PC-9 (cell line): ENCODE results near the gene TAB3. TPM values are rescaled to one million over a fixed set of nuclear protein-coding genes. Genes with fewer than 3 reads are reported as not detected.

Experiments used
- BruUV-seq: library from RNA; stranded (reverse); fragments of 400-500 nt; replicated peaks from 2 replicates; lab custom pipeline; 2021; lab: Mats Ljungman, UMichigan
- CTCF ChIA-PET: fragments of 300-600 bp; sonication (Branson Sonifier 250); formaldehyde crosslinking; loops from one replicate; lab custom pipeline; 2022; ENCODE audit warnings: antibody characterized with exemption; lab: Charles Lee
- POLR2A ChIA-PET: fragments of 300-600 bp; sonication (Branson Sonifier 250); formaldehyde crosslinking; loops from one replicate; lab custom pipeline; 2022; ENCODE audit warnings: antibody characterized with exemption; ENCODE audit not compliant: unreplicated experiment; lab: Charles Lee
- DNase-seq, 2 experiments: peaks; one replicate each; pipeline versions ENCODE4 v3.0.0 to v3.0.0-alpha.2; 2015 to 2022; ENCODE audit warnings: mixed read lengths in 1 of 2
- H2AFZ ChIP-seq: fragments of 200-600 bp; sonication (generic); 2 replicates; pipeline ENCODE4 v1.8.1; 2017; ENCODE audit warnings: antibody characterized with exemption
- H3F3A ChIP-seq: fragments of 200-600 bp; sonication (generic); 2 replicates; pipeline ENCODE4 v1.8.1; 2017; ENCODE audit warnings: antibody characterized with exemption, mild to moderate bottlenecking, low read depth; ENCODE audit not compliant: insufficient read depth
- H3K27ac ChIP-seq: fragments of 200-600 bp; sonication (generic); 2 replicates; pipeline ENCODE4 v1.6.1; 2016; ENCODE audit warnings: mixed run types
- H3K27me3 ChIP-seq: fragments of 200-600 bp; sonication (generic); 2 replicates; pipeline ENCODE4 v1.6.1; 2016; ENCODE audit warnings: low read depth, mixed run types; ENCODE audit not compliant: insufficient read depth
- H3K36me3 ChIP-seq: fragments of 200-600 bp; sonication (generic); 2 replicates; pipeline ENCODE4 v1.6.1; 2016; ENCODE audit warnings: low read depth, mixed run types
- H3K4me1 ChIP-seq: fragments of 200-600 bp; sonication (generic); replicated peaks from 2 replicates; pipeline ENCODE4 v1.6.1; 2016; ENCODE audit warnings: mixed run types; ENCODE audit not compliant: insufficient read depth
- H3K4me2 ChIP-seq: fragments of 200-600 bp; sonication (generic); 2 replicates; pipeline ENCODE4 v1.6.1; 2017; ENCODE audit warnings: mixed run types
- H3K4me3 ChIP-seq: fragments of 200-600 bp; sonication (generic); 2 replicates; pipeline ENCODE4 v1.6.1; 2016; ENCODE audit warnings: mixed run types
- H3K79me2 ChIP-seq: fragments of 200-600 bp; sonication (generic); 2 replicates; pipeline ENCODE4 v1.6.1; 2017; ENCODE audit warnings: low read depth, mixed run types
- H3K9me2 ChIP-seq: fragments of 200-600 bp; sonication (generic); 2 replicates; pipeline ENCODE4 v1.8.1; 2017; ENCODE audit warnings: mild to moderate bottlenecking; ENCODE audit not compliant: insufficient read depth
- H3K9me3 ChIP-seq: fragments of 200-600 bp; sonication (generic); 2 replicates; pipeline ENCODE4 v1.8.1; 2016; ENCODE audit warnings: low read depth; ENCODE audit not compliant: insufficient read depth
- H4K20me1 ChIP-seq: fragments of 200-600 bp; sonication (generic); 2 replicates; pipeline ENCODE4 v1.8.1; 2017; ENCODE audit not compliant: insufficient read depth
- CTCF ChIP-seq: fragments of 200-600 bp; sonication (generic); conservative IDR thresholded peaks from 2 replicates; pipeline ENCODE4 v1.6.1; 2017; ENCODE audit warnings: mixed run types, antibody characterized with exemption, mild to moderate bottlenecking, moderate library complexity
- EZH2 ChIP-seq: fragments of 200-600 bp; sonication (generic); IDR thresholded peaks from 2 replicates; pipeline ENCODE4 v1.8.0; 2017; ENCODE audit warnings: antibody characterized with exemption, low read depth
- intact Hi-C: fragments of 100-400 bp; cut with micrococcal nuclease; formaldehyde crosslinking; loops from one replicate; pipeline ENCODE4 v1.10.0; 2022; ENCODE audit not compliant: unreplicated experiment
- total RNA-seq: library from RNA; stranded (reverse); gene quantifications from 2 replicates; pipeline ENCODE4 v1.2.3, GENCODE V29; 2021

Gene TAB3
- total RNA-seq, 1 experiment from 2014 or later = 50.8 TPM

GRCh38 chrX:30935985-30936384, 46.9 kb upstream of the TAB3 start:
- no peaks in the 10 kb centered on the region for H3K79me2 ChIP-seq
- CTCF ChIA-PET = no interaction called here
- no peaks in the 10 kb centered on the region for H3K9me3 ChIP-seq
- DNase-seq = peak in 1 of 2 experiments; percentile 17
- no peak overlapping the region for H2AFZ ChIP-seq
- no peak overlapping the region for H3K27ac ChIP-seq
- H3K9me2 ChIP-seq = no peaks in the 10 kb centered on the region
- H3K27me3 ChIP-seq = no peaks in the 10 kb centered on the region
- H3K4me1 ChIP-seq = peaks cover 14% of the 10 kb centered on the region; the same call in 1 of the 2 replicates
- BruUV-seq = no TSS peak
- no peak overlapping the region for H3K4me2 ChIP-seq
- no peak overlapping the region for H3K4me3 ChIP-seq
- TF ChIP-seq EZH2 = no peak
- 0 out of 2 replicates have a peak, but pooled peaks have one; percentile 34 for TF ChIP-seq CTCF
- H3K36me3 ChIP-seq = no peaks in the 10 kb centered on the region
- no peaks in the 10 kb centered on the region for H3F3A ChIP-seq
- POLR2A ChIA-PET = no interaction called here
- intact Hi-C loops = loop anchor here (5.0 kb wide), 1 partner anchor 101 kb away; no protein-coding TSS in a partner anchor
- no peaks in the 10 kb centered on the region for H4K20me1 ChIP-seq

- DNase-seq = peak in 1 of 2 experiments; percentile 62
- Histone ChIP-seq H4K20me1 (no peaks in the 10 kb centered on the region), H3K4me2 (0 out of 2 replicates have a peak overlapping the region, but pooled peaks have one; percentile 14), H3F3A (no peaks in the 10 kb centered on the region), H3K4me3 (no peak overlapping the region), H3K27ac (no peak overlapping the region), H3K27me3 (no peaks in the 10 kb centered on the region), H2AFZ (0 out of 2 replicates have a peak overlapping the region, but pooled peaks have one; percentile 70), H3K4me1 (peaks cover 14% of the 10 kb centered on the region; the same call in 1 of the 2 replicates), H3K79me2 (no peaks in the 10 kb centered on the region), H3K9me3 (no peaks in the 10 kb centered on the region), H3K36me3 (no peaks in the 10 kb centered on the region), H3K9me2 (no peaks in the 10 kb centered on the region)
- no TSS peak for BruUV-seq
- POLR2A ChIA-PET = interaction anchor here (0.5 kb wide), 1 partner anchor 39 kb away, joined by 4 read pairs; no protein-coding TSS in a partner anchor
- no peak for TF ChIP-seq EZH2
- TF ChIP-seq CTCF = no peak
- CTCF ChIA-PET = no interaction called here
- intact Hi-C loops = loop anchor here (1.0 kb wide), 1 partner anchor 39 kb away; no protein-coding TSS in a partner anchor
These were observed 42.9 kb upstream of the TAB3 start for GRCh38 chrX:30931920-30932319.

- POLR2A ChIA-PET = interaction anchor here (0.5 kb wide), 1 partner anchor 41 kb away, joined by 3 read pairs; the partner anchor contains the start of gene TAB3
These were observed 41.6 kb upstream of the TAB3 start for GRCh38 chrX:30930679-30931078.

More at GRCh38 chrX:30930679-30931078, 41.6 kb upstream of the TAB3 start:
- Histone ChIP-seq H3K4me1 (peaks cover 14% of the 10 kb centered on the region; the same call in 1 of the 2 replicates), H3K79me2 (no peaks in the 10 kb centered on the region), H3K9me3 (no peaks in the 10 kb centered on the region), H2AFZ (no peak overlapping the region), H3K27ac (no peak overlapping the region), H3K4me3 (no peak overlapping the region), H3K9me2 (no peaks in the 10 kb centered on the region), H3F3A (no peaks in the 10 kb centered on the region), H3K4me2 (no peak overlapping the region), H4K20me1 (no peaks in the 10 kb centered on the region), H3K27me3 (no peaks in the 10 kb centered on the region), H3K36me3 (no peaks in the 10 kb centered on the region)
- no peak for DNase-seq
- intact Hi-C loops = no loop called here
- TF ChIP-seq EZH2 = no peak
- CTCF ChIA-PET = no interaction called here
- no TSS peak for BruUV-seq
